ENCODE measurements around the gene DYNLT3. TPM values are rescaled to one million over a fixed set of nuclear protein-coding genes. Genes with fewer than 3 reads are reported as not detected.
A peak's percentile ranks its signal among the peaks of the same experiment; 100 is the strongest.

Gene DYNLT3
- total and polyA plus RNA-seq, 8 donors, result 8.2 to 47.0 (median 19.4) TPM

DNA sequence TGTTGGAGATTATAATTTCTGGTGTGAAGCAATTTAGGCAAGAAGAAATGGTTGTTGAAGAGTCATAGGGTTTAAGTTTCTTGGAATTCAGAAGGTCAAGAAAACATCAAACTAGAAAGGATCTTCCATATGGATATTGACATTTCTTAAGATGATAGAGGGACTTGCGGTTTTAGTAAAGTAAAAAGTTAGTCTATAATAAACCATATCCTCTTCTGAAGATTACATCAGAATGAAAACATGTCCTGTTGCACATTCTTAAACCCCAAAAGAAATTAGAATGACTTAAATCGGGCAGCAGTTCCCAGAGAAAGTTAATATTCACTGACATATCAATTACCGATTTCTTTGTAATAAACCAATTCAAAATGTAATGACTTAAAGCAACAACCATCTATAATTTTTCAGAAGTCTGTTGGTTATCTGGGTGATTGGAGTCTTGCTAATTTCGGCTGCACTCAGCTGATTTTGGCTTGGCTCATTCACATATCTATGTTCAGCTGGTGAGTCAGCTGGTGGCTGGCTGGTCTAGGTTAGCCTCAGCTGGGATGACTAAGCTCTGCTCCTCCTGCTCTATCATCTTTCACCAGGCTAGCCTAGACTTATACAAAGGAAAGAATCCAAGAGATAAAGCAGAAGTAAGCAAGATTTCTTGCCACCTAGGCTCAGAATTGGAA is 24.4 kb upstream of the DYNLT3 start:
- Histone ChIP-seq H3K27me3 (no peaks in the 10 kb centered on the region), H3K4me3 (no peak overlapping the region), H3K4me1 (no peaks in the 10 kb centered on the region), H3K9me3 (no peaks in the 10 kb centered on the region), H3K27ac (no peak overlapping the region), H3K36me3 (no peaks in the 10 kb centered on the region)
- intact Hi-C loops (cut with DNase I; ENCODE audit: low total_unique reads), result no loop called here
- 62 to 78% (median 70%) methylated on average over 3 to 4 of the region's 4 CpGs for WGBS, 5 donors
- TF ChIP-seq POLR2AphosphoS5 (IDR thresholded peaks at IDR 0.05), result no peak
- peak in 1 of 2 donors; percentile 29 for DNase-seq

- Histone ChIP-seq H3K9me3 (peaks cover 0 to 6% (median 3%) of the 10 kb centered on the region in 4 donors), H3K4me1 (no peaks in the 10 kb centered on the region), H3K27me3 (peaks cover 0 to 4% (median 0%) of the 10 kb centered on the region in 3 donors), H3K27ac (no peak overlapping the region), H3K4me3 (no peak overlapping the region), H3K36me3 (no peaks in the 10 kb centered on the region)
- intact Hi-C loops (cut with DNase I; ENCODE audit: low total_unique reads), result no loop called here
- WGBS, 5 donors, result 55 to 100% (median 88%) methylated on average over 3 of the region's 3 CpGs
- TF ChIP-seq POLR2AphosphoS5 (IDR thresholded peaks at IDR 0.05) (no peak), CTCF (IDR thresholded peaks at IDR 0.05) (no peak), EP300 (IDR thresholded peaks at IDR 0.05) (no peak)
- no peak for DNase-seq
Observed at GRCh38 chrX:37867536-37868153, 20.3 kb upstream of the DYNLT3 start.

- 43 to 56% (median 45%) methylated on average over 3 of the region's 3 CpGs for WGBS, 5 donors
- DNase-seq, result no peak
- intact Hi-C loops (cut with DNase I; ENCODE audit: low total_unique reads), result no loop called here
Observed at GRCh38 chrX:37863728-37864127, 16.4 kb upstream of the DYNLT3 start.

DNA sequence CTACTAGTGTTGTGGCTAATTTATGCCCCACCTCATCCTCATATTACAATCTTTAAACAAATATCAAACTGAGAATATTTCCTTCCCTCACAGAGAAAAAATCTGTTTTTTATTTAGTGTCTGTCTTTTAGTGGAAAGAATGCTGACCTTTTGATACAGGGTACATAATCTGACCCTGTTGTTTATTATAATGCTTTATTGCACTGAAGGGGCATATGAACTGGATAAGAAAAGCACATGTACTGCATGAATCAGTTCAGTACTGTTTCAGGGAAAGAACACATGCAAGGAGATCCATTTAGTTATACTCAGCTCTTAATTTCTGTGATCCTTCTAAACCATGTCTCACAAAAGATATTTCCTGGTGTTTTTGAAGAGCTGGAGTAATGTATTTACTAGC is 15.5 kb upstream of the DYNLT3 start:
- H3K9me3 ChIP-seq, result peaks cover 0 to 6% (median 3%) of the 10 kb centered on the region in 4 donors
- intact Hi-C loops (cut with DNase I; ENCODE audit: low total_unique reads), result no loop called here
- no peaks in the 10 kb centered on the region for H3K36me3 ChIP-seq
- no peak for DNase-seq
- no peak overlapping the region for H3K4me3 ChIP-seq
- H3K4me1 ChIP-seq, result no peaks in the 10 kb centered on the region
- TF ChIP-seq CTCF (IDR thresholded peaks at IDR 0.05) (no peak), POLR2AphosphoS5 (IDR thresholded peaks at IDR 0.05) (no peak), EP300 (IDR thresholded peaks at IDR 0.05) (no peak), POLR2A (IDR thresholded peaks at IDR 0.05) (no peak)
- H3K27me3 ChIP-seq, result peaks cover 0 to 4% (median 0%) of the 10 kb centered on the region in 3 donors
- H3K27ac ChIP-seq, result no peak overlapping the region

More at GRCh38 chrX:37863728-37864127, 16.4 kb upstream of the DYNLT3 start:
- Histone ChIP-seq H3K9me3 (peaks cover 0 to 6% (median 3%) of the 10 kb centered on the region in 4 donors), H3K27me3 (peaks cover 0 to 4% (median 0%) of the 10 kb centered on the region in 3 donors), H3K36me3 (no peaks in the 10 kb centered on the region), H3K4me3 (no peak overlapping the region), H3K4me1 (no peaks in the 10 kb centered on the region), H3K27ac (no peak overlapping the region)
- no peak for TF ChIP-seq POLR2AphosphoS5 (IDR thresholded peaks at IDR 0.05)
- no peak for TF ChIP-seq EP300 (IDR thresholded peaks at IDR 0.05)
- TF ChIP-seq CTCF (IDR thresholded peaks at IDR 0.05), result no peak
- no peak for TF ChIP-seq POLR2A (IDR thresholded peaks at IDR 0.05)

DNA sequence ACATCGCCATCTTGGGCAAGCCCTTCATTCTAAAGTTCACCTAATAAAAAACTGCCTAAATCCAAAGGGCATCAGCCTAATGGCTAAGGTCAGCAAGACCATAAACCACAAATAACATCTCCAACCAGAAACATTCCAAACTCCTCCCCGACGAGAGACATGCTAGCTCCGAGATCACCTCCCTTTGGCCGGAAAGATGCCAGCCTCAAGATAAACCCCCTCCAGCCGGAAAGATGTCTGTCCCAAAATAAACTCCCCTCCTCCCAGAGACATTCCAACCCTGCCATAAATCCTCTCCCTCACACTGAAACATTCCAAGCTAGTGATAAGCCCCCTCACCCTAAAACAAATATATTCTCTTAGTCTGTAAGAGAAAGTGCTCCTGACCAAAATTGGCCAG is 13.3 kb upstream of the DYNLT3 start:
- Histone ChIP-seq H3K4me1 (no peaks in the 10 kb centered on the region), H3K27ac (no peak overlapping the region), H3K36me3 (no peaks in the 10 kb centered on the region), H3K9me3 (no peaks in the 10 kb centered on the region), H3K27me3 (no peaks in the 10 kb centered on the region), H3K4me3 (no peak overlapping the region)
- no peak for DNase-seq
- no peak for TF ChIP-seq CTCF (IDR thresholded peaks at IDR 0.05)
- no peak for TF ChIP-seq POLR2A (IDR thresholded peaks at IDR 0.05)
- no peak for TF ChIP-seq EP300 (IDR thresholded peaks at IDR 0.05)
- no peak for TF ChIP-seq POLR2AphosphoS5 (IDR thresholded peaks at IDR 0.05)
- intact Hi-C loops (cut with DNase I; ENCODE audit: low total_unique reads), result no loop called here
- WGBS, 5 donors, result 60 to 77% (median 67%) methylated on average over 6 of the region's 6 CpGs
